ENCODE results near the gene MECR. TPM values are rescaled to one million over a fixed set of nuclear protein-coding genes. Genes with fewer than 3 reads are reported as not detected.

Gene MECR
- polyA plus RNA-seq, 1 experiment = 18.2 TPM

DNA sequence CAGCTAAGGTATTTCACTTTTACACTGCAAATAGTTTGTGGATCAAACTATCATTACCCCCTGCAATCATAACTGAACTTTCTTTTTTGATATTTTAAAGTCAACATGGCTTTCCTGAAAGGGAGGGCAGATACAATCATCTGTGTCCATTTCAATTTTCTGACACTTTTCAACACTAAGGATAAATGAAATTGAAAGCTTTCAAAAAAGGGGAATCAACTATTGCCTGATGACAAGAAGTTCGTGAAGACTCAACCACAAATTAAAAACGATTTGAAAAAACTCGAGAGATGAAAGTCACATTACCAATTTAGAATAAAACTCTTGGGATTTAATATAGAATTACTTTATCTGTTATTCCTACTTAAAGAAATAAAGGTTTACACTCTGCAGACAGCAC is 60.8 kb downstream of the MECR start:
- ChIA-PET CTCF (interaction anchor here (0.5 to 2.4 kb wide), 6 partner anchors 12 to 1610 kb away, joined by 3 to 8 read pairs (median 4); partner anchors contain the start of genes SRSF4 and TMEM200B), POLR2A (no interaction called here)
- Histone ChIP-seq H3K27me3 (ENCODE audit: control insufficient read depth, insufficient read depth, low read length) (no peaks in the 10 kb centered on the region), H3K4me3 (ENCODE audit: low read depth, low read length) (no peak overlapping the region), H3K27ac (ENCODE audit: low read depth, low read length) (no peak overlapping the region), H3K9me3 (ENCODE audit: control insufficient read depth, insufficient read depth, low read length) (no peaks in the 10 kb centered on the region)
- TF ChIP-seq, protein P1, sequence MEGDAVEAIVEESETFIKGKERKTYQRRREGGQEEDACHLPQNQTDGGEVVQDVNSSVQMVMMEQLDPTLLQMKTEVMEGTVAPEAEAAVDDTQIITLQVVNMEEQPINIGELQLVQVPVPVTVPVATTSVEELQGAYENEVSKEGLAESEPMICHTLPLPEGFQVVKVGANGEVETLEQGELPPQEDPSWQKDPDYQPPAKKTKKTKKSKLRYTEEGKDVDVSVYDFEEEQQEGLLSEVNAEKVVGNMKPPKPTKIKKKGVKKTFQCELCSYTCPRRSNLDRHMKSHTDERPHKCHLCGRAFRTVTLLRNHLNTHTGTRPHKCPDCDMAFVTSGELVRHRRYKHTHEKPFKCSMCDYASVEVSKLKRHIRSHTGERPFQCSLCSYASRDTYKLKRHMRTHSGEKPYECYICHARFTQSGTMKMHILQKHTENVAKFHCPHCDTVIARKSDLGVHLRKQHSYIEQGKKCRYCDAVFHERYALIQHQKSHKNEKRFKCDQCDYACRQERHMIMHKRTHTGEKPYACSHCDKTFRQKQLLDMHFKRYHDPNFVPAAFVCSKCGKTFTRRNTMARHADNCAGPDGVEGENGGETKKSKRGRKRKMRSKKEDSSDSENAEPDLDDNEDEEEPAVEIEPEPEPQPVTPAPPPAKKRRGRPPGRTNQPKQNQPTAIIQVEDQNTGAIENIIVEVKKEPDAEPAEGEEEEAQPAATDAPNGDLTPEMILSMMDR (IDR thresholded peaks at IDR 0.05; ENCODE audit: low read depth, low read length) = no peak
- DNase-seq (ENCODE audit: low read depth, low spot score) = no peak

GRCh38 chr1:29167904-29168303 is 62.8 kb downstream of the MECR start:
- TF ChIP-seq, protein P1 (IDR thresholded peaks at IDR 0.05; ENCODE audit: low read depth, low read length) = no peak
- POLR2A ChIA-PET = interaction anchor here (0.6 to 0.9 kb wide), 4 partner anchors 12 to 294 kb away, joined by 3 to 6 read pairs (median 4); partner anchors contain the start of gene SRSF4
- H3K27me3 ChIP-seq (ENCODE audit: control insufficient read depth, insufficient read depth, low read length) = no peaks in the 10 kb centered on the region
- CTCF ChIA-PET = interaction anchor here (0.6 to 2.7 kb wide), 7 partner anchors 14 to 383 kb away, joined by 3 to 13 read pairs (median 5); partner anchors contain the start of gene SRSF4
- no peak overlapping the region for H3K4me3 ChIP-seq (ENCODE audit: low read depth, low read length)
- no peak for DNase-seq (ENCODE audit: low read depth, low spot score)
- no peak overlapping the region for H3K27ac ChIP-seq (ENCODE audit: low read depth, low read length)
- no peaks in the 10 kb centered on the region for H3K9me3 ChIP-seq (ENCODE audit: control insufficient read depth, insufficient read depth, low read length)

- Histone ChIP-seq H3K9me3 (ENCODE audit: control insufficient read depth, insufficient read depth, low read length) (no peaks in the 10 kb centered on the region), H3K27ac (ENCODE audit: low read depth, low read length) (no peak overlapping the region), H3K4me3 (ENCODE audit: low read depth, low read length) (no peak overlapping the region), H3K27me3 (ENCODE audit: control insufficient read depth, insufficient read depth, low read length) (no peaks in the 10 kb centered on the region)
- ChIA-PET POLR2A (no interaction called here), CTCF (interaction anchor here (1.6 to 2.7 kb wide), 3 partner anchors 16 to 42 kb away, joined by 5 to 13 read pairs (median 5); partner anchors contain the start of gene SRSF4)
- TF ChIP-seq, protein P1 (IDR thresholded peaks at IDR 0.05; ENCODE audit: low read depth, low read length) = no peak
- no peak for DNase-seq (ENCODE audit: low read depth, low spot score)
These were observed 64.3 kb downstream of the MECR start for GRCh38 chr1:29166291-29166878.

DNA sequence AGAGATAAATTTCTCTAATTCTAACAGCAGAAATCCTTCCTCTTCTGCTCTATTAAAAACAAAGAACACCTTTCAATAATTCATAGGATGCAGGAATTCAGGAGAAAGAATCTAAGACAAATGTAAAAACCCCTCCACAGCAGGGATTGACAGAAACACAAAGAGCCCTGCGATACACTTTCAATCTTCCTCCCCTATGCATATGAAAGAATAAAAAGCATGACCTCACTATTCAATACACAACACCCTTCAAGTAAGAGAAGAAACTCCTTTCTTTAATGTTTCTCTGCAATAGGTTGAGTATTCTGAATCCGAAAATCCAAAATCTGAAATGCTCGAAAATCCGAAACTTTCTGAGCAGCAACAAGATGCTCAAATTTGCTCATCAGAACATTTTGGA is 66.1 kb downstream of the MECR start:
- H3K27me3 ChIP-seq (ENCODE audit: control insufficient read depth, insufficient read depth, low read length) = no peaks in the 10 kb centered on the region
- TF ChIP-seq, protein P1 (IDR thresholded peaks at IDR 0.05; ENCODE audit: low read depth, low read length) = no peak
- ChIA-PET POLR2A (no interaction called here), CTCF (interaction anchor here (1.0 to 1.3 kb wide), 2 partner anchors 40 to 283 kb away, joined by 3 to 4 read pairs; no protein-coding TSS in a partner anchor)
- no peaks in the 10 kb centered on the region for H3K9me3 ChIP-seq (ENCODE audit: control insufficient read depth, insufficient read depth, low read length)
- DNase-seq (ENCODE audit: low read depth, low spot score) = no peak
- H3K4me3 ChIP-seq (ENCODE audit: low read depth, low read length) = no peak overlapping the region
- H3K27ac ChIP-seq (ENCODE audit: low read depth, low read length) = no peak overlapping the region

GRCh38 chr1:29162476-29163138 is 68.1 kb downstream of the MECR start:
- no peaks in the 10 kb centered on the region for H3K9me3 ChIP-seq (ENCODE audit: control insufficient read depth, insufficient read depth, low read length)
- TF ChIP-seq, protein P1 (IDR thresholded peaks at IDR 0.05; ENCODE audit: low read depth, low read length) = no peak
- POLR2A ChIA-PET = no interaction called here
- DNase-seq (ENCODE audit: low read depth, low spot score) = no peak
- no peak overlapping the region for H3K4me3 ChIP-seq (ENCODE audit: low read depth, low read length)
- H3K27me3 ChIP-seq (ENCODE audit: control insufficient read depth, insufficient read depth, low read length) = no peaks in the 10 kb centered on the region
- no peak overlapping the region for H3K27ac ChIP-seq (ENCODE audit: low read depth, low read length)
- CTCF ChIA-PET = interaction anchor here (1.7 kb wide), 1 partner anchor 19 kb away, joined by 6 read pairs; the partner anchor contains the start of gene SRSF4
